ENCODE measurements around the gene RDX.

DNA sequence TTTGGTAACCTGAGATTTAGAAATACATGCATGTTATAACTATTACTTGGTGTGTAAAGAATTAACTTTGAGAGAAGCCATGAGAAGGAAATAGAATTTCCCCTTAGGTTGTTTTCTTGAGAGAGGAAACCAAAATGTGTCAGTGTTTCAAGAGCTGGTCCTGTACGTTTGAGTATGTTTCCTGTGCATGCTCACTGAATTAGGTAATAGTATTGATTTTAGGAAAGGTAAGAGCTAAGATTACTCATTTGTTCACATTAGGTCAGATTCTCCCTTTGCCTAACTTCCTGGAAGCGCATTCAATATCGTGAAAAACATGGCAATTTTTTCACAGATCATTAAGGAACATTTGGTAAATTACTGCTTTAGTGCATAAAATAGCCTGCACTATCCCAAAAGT, 49.3 kb upstream of the RDX start:
- TF ChIP-seq NFRKB (IDR thresholded peaks at IDR 0.05), result no peak
- no peak for TF ChIP-seq TARDBP (IDR thresholded peaks at IDR 0.05)
- TF ChIP-seq FOXK2 (IDR thresholded peaks at IDR 0.05), result no peak
